AG04449 (cell line): ENCODE data around the gene CATSPERE.

Experiments used
- CTCF ChIA-PET: fragments of 350-600 bp; formaldehyde crosslinking; extraction: SDS; loops from one replicate; lab custom pipeline; 2021; ENCODE audit warnings: antibody characterized with exemption; lab: Yijun Ruan, JAX
- POLR2A ChIA-PET: fragments of 400-600, 350-600 bp; formaldehyde crosslinking; extraction: SDS; loops from one replicate; lab custom pipeline; 2020; ENCODE audit warnings: antibody characterized with exemption, inconsistent platforms; lab: Yijun Ruan, JAX
- DNase-seq: peaks from one replicate; pipeline ENCODE4 v3.0.0-alpha.2; 2010; ENCODE audit warnings: low read depth, low spot score
- H3K4me3 ChIP-seq: 2 replicates; pipeline ENCODE4 v1.5.1; 2011; ENCODE audit warnings: low read depth, mild to moderate bottlenecking, control low read depth, low read length
- TF ChIP-seq, protein P1 (sequence below): IDR thresholded peaks from one replicate; pipeline ENCODE4 v1.5.1; 2011; ENCODE audit warnings: mild to moderate bottlenecking, moderate library complexity, low read length, control low read depth, inconsistent platforms; ENCODE audit not compliant: insufficient read depth; ENCODE audit errors: missing control alignments

Gene CATSPERE

GRCh38 chr1:244583358-244583982 is 122.4 kb downstream of the CATSPERE start:
- ChIA-PET POLR2A (no interaction called here), CTCF (no interaction called here)
- H3K4me3 ChIP-seq, result no peak overlapping the region
- DNase-seq, result no peak
- TF ChIP-seq, protein P1, sequence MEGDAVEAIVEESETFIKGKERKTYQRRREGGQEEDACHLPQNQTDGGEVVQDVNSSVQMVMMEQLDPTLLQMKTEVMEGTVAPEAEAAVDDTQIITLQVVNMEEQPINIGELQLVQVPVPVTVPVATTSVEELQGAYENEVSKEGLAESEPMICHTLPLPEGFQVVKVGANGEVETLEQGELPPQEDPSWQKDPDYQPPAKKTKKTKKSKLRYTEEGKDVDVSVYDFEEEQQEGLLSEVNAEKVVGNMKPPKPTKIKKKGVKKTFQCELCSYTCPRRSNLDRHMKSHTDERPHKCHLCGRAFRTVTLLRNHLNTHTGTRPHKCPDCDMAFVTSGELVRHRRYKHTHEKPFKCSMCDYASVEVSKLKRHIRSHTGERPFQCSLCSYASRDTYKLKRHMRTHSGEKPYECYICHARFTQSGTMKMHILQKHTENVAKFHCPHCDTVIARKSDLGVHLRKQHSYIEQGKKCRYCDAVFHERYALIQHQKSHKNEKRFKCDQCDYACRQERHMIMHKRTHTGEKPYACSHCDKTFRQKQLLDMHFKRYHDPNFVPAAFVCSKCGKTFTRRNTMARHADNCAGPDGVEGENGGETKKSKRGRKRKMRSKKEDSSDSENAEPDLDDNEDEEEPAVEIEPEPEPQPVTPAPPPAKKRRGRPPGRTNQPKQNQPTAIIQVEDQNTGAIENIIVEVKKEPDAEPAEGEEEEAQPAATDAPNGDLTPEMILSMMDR, result no peak

DNA sequence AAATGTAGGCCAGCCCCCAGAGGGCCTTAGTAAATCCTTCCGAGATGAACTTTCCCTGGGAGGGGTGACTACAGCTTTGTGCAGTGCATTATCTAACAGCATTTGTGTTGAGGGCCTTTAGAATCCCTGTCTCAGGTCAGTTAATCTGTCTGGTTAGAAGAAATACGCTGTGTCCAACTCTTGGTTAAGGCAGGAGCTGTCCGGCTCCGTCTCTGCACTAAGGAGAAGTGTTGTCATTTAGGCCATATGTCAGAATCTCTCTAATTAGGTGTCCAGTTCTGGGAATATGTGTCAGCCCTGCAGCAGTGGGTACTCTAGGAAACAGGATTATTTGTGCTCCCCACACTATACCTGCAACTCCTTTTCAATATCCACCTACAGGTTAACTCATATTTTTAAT is 124.8 kb downstream of the CATSPERE start:
- CTCF ChIA-PET, result no interaction called here
- POLR2A ChIA-PET, result no interaction called here

DNA sequence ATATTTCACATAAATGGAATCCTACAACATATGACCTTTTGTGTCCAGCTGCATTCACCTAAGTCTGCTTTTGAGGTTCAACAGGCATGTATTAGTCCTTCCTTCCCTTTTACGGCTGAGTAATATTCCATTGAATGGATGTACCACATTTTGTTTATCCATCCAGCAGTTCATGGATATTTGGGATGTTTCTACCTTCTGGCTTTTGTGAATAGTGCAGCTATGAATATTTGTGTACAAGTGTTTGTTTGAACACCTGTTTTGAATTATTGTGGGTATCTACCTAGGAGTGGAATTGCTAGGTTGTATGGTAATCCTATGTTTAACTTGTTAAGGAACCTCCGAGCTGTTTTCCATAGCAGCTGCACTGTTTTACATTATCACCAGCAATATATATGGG is 129.6 kb downstream of the CATSPERE start:
- H3K4me3 ChIP-seq, result no peak overlapping the region
- ChIA-PET POLR2A (no interaction called here), CTCF (no interaction called here)
- TF ChIP-seq, protein P1, result no peak
- DNase-seq, result no peak

More for the DNA sequence above, 124.8 kb downstream of the CATSPERE start:
- DNase-seq, result no peak
- TF ChIP-seq, protein P1, result no peak
- no peak overlapping the region for H3K4me3 ChIP-seq

GRCh38 chr1:244598611-244599010 is 137.5 kb downstream of the CATSPERE start:
- ChIA-PET POLR2A (no interaction called here), CTCF (no interaction called here)
- DNase-seq, result no peak
- no peak overlapping the region for H3K4me3 ChIP-seq
- TF ChIP-seq, protein P1, result no peak

GRCh38 chr1:244599937-244600350 is 138.9 kb downstream of the CATSPERE start:
- POLR2A ChIA-PET, result interaction anchor here (0.6 to 1.2 kb wide), 2 partner anchors 14 to 235 kb away, joined by 3 to 4 read pairs; no protein-coding TSS in a partner anchor
- CTCF ChIA-PET, result interaction anchor here (0.8 to 1.7 kb wide), 5 partner anchors 52 to 202 kb away, joined by 3 to 33 read pairs (median 4); no protein-coding TSS in a partner anchor
- H3K4me3 ChIP-seq, result peak overlapping the region; percentile 46
- TF ChIP-seq, protein P1, result no peak
- peak; percentile 84 for DNase-seq

DNA sequence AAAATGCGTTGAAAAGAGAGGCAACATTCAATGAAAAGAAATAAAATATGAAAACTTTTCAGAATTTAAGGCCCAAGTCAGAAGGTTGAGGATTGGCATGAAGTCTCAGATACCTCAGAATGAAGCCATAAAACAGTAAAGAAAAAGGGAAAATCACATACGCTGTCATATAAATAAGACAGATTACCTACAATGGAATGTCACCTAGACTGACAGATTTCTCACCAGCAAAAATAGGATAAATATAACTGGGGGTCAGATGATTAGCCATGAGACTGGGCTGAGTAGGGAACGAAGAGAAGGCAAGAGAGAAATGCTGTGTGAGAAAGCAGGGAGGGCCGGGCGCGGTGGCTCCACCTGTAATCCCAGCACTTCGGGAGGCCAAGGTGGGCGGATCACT is 140.3 kb downstream of the CATSPERE start:
- CTCF ChIA-PET, result interaction anchor here (5.5 kb wide), 1 partner anchor 195 kb away, joined by 264 read pairs; no protein-coding TSS in a partner anchor
- POLR2A ChIA-PET, result no interaction called here
- no peak for DNase-seq
- H3K4me3 ChIP-seq, result no peak overlapping the region
- TF ChIP-seq, protein P1, result no peak
